GM12878 (cell line): ENCODE measurements around the gene CRYL1. TPM values are rescaled to one million over a fixed set of nuclear protein-coding genes. Genes with fewer than 3 reads are reported as not detected.

Source experiments
- CEBPZ ChIP-seq: fragments of 150-350 bp; IDR thresholded peaks from 2 replicates; pipeline ENCODE4 v1.6.1; 2016; ENCODE audit warnings: low read depth, low read length
- CUX1 ChIP-seq: IDR thresholded peaks from 2 replicates; pipeline ENCODE4 v1.6.1; 2012; ENCODE audit warnings: improper control_type of control experiment, low read depth, low read length; ENCODE audit not compliant: insufficient replicate concordance
- ELK1 ChIP-seq: IDR thresholded peaks from 2 replicates; pipeline ENCODE4 v1.6.1; 2012; ENCODE audit warnings: low read depth, low read length, improper control_type of control experiment
- EZH2 ChIP-seq: IDR thresholded peaks from 2 replicates; pipeline ENCODE4 v1.6.1; 2012; ENCODE audit warnings: low read depth, mild to moderate bottlenecking, control low read depth, inconsistent platforms, low read length, borderline replicate concordance; ENCODE audit not compliant: control insufficient read depth
- GABPA ChIP-seq: IDR thresholded peaks from 2 replicates; pipeline ENCODE4 v1.6.1; 2014; ENCODE audit warnings: antibody characterized with exemption, low read depth, mild to moderate bottlenecking, inconsistent platforms
- IRF3 ChIP-seq: fragments of 450-650 bp; IDR thresholded peaks from 2 replicates; pipeline ENCODE4 v1.6.1; 2014; ENCODE audit warnings: mild to moderate bottlenecking
- LARP7 ChIP-seq: fragments of 450-650 bp; IDR thresholded peaks from 2 replicates; pipeline ENCODE4 v1.6.1; 2017; ENCODE audit warnings: mild to moderate bottlenecking
- MTA3 ChIP-seq: IDR thresholded peaks from 2 replicates; pipeline ENCODE4 v1.6.1; 2012; ENCODE audit warnings: low read length, inconsistent platforms, borderline replicate concordance
- PAX8 ChIP-seq: fragments of 450-650 bp; IDR thresholded peaks from 2 replicates; pipeline ENCODE4 v1.6.1; 2017; ENCODE audit warnings: mild to moderate bottlenecking, moderate library complexity
- RELB ChIP-seq: fragments of 450-650 bp; IDR thresholded peaks from 2 replicates; pipeline ENCODE4 v1.6.1; 2017; ENCODE audit warnings: low read depth, mild to moderate bottlenecking, moderate library complexity
- RFX5 ChIP-seq: IDR thresholded peaks from 2 replicates; pipeline ENCODE4 v1.6.1; 2011; ENCODE audit warnings: low read depth, low read length, improper control_type of control experiment
- SIN3A ChIP-seq: IDR thresholded peaks from 2 replicates; pipeline ENCODE4 v1.6.1; 2012; ENCODE audit warnings: low read depth, low read length, improper control_type of control experiment
- SMAD5 ChIP-seq: IDR thresholded peaks from 2 replicates; pipeline ENCODE4 v1.6.1; 2016; ENCODE audit warnings: antibody characterized with exemption, low read depth
- TAF1 ChIP-seq: IDR thresholded peaks from 2 replicates; pipeline ENCODE4 v1.6.1; 2011; ENCODE audit warnings: mild to moderate bottlenecking, low read depth, low read length, borderline replicate concordance
- ZBED1 ChIP-seq: IDR thresholded peaks from 2 replicates; pipeline ENCODE4 v1.6.1; 2016; ENCODE audit warnings: borderline replicate concordance
- ZNF207 ChIP-seq: fragments of 450-650 bp; IDR thresholded peaks from 2 replicates; pipeline ENCODE4 v1.6.1; 2014; ENCODE audit warnings: antibody characterized with exemption, mild to moderate bottlenecking, borderline replicate concordance
- polyA plus RNA-seq, 11 experiments: library from polyadenylated mRNA; depleted of rRNA in 4 of 11; unstranded in 6 of 11; stranded (reverse) in 5 of 11; fragments of >200 nt; fragmentation: Nextera tagmentation in 4 of 11; fragmentation: Illumina TruSeq in 1 of 11; extraction: Ambion mirVana in 4 of 11; extraction: Trizol in 1 of 11; gene quantifications; 1 replicate in 1 of 11; 2 replicates in 10 of 11; pipeline versions ENCODE4 v1.2.1 to v1.2.3, GENCODE V29; 2011 to 2016; ENCODE audit warnings: inconsistent platforms in 2 of 11, missing spikeins in 2 of 11, low read depth in 1 of 11
- total RNA-seq, 4 experiments: library from RNA; depleted of rRNA in 3 of 4; stranded (reverse); fragments of >200 nt in 3 of 4; fragmentation: Illumina TruSeq in 1 of 4; extraction: Trizol in 1 of 4; gene quantifications; 2 replicates each; pipeline versions ENCODE4 v1.2.1 to v1.2.3, GENCODE V29; 2013 to 2021

Gene CRYL1
- total and polyA plus RNA-seq, 10 of the 15 experiments (the other 5 are each of a cell fraction or from before 2014, with no cell fraction given): 5.5 to 36.7 (median 12.2) TPM

- no peak for TF ChIP-seq CEBPZ
- TF ChIP-seq GABPA: no peak
- no peak for TF ChIP-seq EZH2
- peak; percentile 89 for TF ChIP-seq LARP7
- TF ChIP-seq RFX5: no peak
- TF ChIP-seq RELB: no peak
- no peak for TF ChIP-seq TAF1
- TF ChIP-seq CUX1: no peak
- no peak for TF ChIP-seq ELK1
- TF ChIP-seq ZNF207: no peak
- no peak for TF ChIP-seq SMAD5
- no peak for TF ChIP-seq ZBED1
- no peak; the same call in 1 of the 2 replicates for TF ChIP-seq SIN3A
- no peak for TF ChIP-seq IRF3
- no peak for TF ChIP-seq PAX8
- no peak for TF ChIP-seq MTA3
Measured at GRCh38 chr13:20525601-20526544, at the start of gene CRYL1 (continued).
